Stimulated activated CD8-positive, alpha-beta memory T cell treated with anti-CD3 and anti-CD28 coated beads, Interleukin-4, amount 100 ng/mL, for 4 hours (primary cell): Measurements from ENCODE around the gene RBPJL.

ENCODE experiments used
- DNase-seq, 2 donors: peaks; one replicate each; pipeline ENCODE4 v3.0.0-alpha.2; 2020; ENCODE audit warnings: low read depth in 2 of 2, low spot score in 1 of 2

Gene RBPJL

GRCh38 chr20:45316150-45317080 is 9.8 kb downstream of the RBPJL start:
- DNase-seq: no peak

DNA sequence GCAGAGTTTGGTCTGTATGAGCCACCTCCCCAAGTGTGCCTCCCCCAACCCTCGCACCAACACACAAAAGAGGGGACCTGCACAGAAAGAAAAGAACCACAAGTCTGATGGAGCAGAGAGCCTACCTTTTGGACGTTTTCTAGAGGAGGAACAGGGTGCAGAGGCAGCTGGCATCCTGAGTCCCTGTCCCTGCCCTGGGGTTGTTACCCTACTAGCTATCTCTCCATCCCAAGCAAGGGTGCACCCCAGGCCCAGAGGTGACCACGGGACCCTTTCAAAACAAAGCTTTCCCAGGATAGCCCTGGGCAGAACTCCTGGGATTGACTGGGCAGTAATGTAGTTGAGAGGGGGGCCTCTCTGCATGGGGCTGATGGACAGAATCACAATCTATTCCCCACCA is 11.2 kb downstream of the RBPJL start:
- DNase-seq: no peak

GRCh38 chr20:45318386-45318939 is 11.8 kb downstream of the RBPJL start:
- DNase-seq: no peak

DNA sequence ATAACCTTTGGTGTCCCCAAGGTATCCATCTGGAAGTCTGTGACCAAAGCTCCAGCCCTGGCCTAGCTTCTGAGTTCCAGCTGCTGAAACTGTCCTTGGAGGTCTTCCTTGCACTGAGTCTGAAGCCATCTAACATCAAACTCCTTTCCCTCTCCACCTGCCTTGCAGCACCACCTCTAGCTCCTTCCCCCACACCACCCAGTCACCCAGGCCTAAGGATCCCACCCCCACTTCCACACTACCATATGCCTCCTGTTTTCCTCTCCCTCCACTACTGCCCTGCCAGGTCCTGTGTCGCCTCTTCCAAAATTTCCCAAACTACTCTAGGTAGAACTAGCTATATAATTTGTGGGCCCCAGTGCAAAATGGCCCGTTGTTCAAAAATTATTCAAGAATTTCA is 12.3 kb downstream of the RBPJL start:
- no peak for DNase-seq

DNA sequence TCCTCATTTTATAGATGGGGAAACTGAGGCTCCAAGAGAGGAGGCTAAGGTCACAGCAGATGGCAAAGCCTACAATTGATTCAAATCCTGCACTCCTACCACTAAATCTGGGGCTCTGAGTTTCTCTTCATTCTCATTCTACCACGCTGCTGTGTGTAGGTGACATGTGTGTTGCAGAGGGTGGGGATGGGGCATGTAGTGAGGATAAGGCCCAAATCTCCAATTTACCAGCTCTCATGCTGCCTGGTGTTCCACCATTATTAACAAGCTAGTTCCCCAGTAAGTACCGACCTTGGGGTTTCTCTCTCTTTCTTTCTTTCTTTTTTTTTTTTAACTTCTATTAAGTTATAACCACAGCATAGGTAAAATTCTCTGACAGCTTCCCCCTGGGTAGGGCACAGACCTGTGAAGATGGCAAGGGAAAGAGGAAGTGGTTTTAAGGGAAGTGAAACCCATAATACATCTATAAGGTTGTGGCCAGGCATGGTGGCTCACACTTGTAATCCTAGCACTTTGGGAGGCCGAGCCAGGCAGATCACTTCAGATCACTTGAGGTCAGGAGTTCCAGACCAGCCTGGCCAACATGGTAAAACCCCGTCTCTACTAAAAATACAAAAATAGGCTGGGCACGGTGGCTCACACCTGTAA is 14.4 kb downstream of the RBPJL start:
- DNase-seq: no peak

GRCh38 chr20:45322952-45323383 is 16.3 kb downstream of the RBPJL start:
- DNase-seq: no peak

GRCh38 chr20:45323731-45324130 is 17.1 kb downstream of the RBPJL start:
- no peak for DNase-seq

- DNase-seq: no peak
Measured at GRCh38 chr20:45325371-45325770, 18.7 kb downstream of the RBPJL start.

DNA sequence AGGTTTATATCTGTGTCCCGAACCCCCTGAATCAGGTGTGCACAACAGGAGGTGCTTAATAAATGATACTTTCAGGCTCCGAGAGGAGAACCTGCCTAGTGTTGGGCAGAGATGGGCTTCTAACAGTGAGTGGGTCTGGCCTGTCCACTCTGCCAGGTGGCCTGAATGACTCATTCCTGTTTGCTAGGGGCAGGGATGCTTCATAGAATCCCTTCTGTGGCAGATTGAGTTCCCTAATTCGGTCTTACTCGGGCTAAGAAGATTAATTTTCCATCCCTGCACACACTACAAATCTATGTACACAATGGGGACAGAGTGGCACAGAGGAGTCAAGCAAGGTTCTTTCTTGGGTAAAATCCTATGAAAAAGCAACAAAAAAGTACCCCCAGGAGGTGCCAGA is 21.8 kb downstream of the RBPJL start:
- no peak for DNase-seq

- DNase-seq: no peak
Measured at GRCh38 chr20:45329497-45330319, 23.1 kb downstream of the RBPJL start.

GRCh38 chr20:45330476-45330875 is 23.8 kb downstream of the RBPJL start:
- no peak for DNase-seq

GRCh38 chr20:45336530-45337366 is 30.1 kb downstream of the RBPJL start:
- DNase-seq: no peak

- no peak for DNase-seq
Measured at GRCh38 chr20:45337367-45338120, 30.9 kb downstream of the RBPJL start.

DNA sequence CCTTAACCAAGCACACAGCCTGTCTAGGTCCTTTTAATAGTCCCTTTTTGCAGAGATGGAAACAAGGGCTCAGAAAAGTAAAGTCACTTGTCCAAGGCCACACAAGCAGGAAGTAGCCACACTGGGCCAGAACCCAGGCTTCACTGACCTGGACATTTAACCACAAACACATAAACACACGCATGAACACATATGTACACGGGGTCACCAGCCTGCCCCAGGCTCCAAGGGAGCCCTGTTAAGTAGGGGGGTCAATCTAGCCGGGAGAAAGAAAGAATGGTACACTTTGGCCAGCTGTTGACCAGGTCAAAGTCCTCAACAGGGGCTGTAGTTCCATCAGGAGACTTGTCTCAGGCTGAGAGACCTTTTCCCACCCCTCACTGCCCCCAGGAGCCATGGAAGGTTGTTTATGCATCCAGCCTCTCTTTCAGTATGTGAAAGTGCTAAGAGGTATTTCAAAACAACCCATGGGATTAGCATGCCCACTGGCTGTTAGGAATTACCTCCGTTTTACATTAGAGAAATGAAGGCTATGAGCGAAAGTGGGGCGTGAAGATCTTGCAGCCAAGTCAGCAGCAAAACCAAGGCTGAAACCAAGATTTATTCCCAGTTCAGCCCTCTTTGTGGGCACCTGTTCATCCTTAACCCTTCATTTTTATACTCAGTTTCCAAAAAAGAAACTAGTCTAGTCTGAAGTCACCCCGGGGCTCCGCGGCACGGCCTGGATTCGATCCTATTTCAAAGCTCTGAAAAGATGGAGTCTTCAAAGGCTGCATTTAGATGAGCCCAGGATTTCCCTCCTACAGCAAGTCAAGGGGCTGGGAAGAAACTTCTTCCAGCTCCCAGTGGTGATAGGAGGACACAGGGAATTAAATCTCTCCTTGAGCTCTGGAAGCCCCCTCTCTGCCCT is 31.7 kb downstream of the RBPJL start:
- DNase-seq: no peak

DNA sequence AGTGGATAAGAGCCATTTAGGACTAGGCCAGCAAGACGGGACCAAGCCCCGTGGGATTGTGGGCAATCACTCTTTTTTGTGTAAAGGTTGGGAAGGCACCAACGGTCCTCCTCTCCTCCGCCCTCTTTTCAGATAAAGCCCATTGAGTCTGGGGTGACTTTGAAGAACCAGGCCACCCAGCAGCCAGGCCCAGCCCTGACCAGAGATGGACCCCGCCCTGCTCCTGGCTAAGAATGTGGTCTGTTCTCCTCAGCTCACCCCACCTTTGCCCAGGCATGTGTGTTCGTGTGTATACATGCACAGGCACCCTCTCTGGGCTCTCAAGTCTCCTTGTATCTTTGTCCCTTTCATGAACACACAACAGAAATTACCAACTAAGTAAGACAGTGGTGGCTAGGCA is 32.4 kb downstream of the RBPJL start:
- DNase-seq: no peak

DNA sequence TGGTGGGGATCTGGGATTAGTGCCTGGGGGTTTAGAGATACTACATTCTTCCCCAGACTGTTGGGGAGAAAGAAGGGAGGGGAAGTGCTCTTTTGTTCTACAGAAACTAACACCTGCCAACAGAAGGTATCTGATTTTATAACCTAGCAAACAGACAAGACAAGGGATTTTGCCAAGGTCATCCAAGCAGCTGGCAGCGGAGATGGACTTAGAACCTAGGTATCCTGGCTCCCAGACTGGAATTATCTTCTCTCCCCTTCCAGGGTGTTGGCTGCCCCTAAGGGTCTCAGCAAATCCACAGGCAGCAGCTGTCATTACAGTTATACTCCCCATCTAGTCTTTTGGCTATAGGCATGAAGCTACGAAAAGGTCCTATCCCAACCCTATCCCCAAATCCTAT is 33.2 kb downstream of the RBPJL start:
- DNase-seq: no peak

- DNase-seq: no peak
Measured at GRCh38 chr20:45340236-45340847, 33.7 kb downstream of the RBPJL start.

GRCh38 chr20:45340951-45341350 is 34.3 kb downstream of the RBPJL start:
- DNase-seq: no peak
